Thyroid gland (tissue), 4 donors: Measurements from ENCODE around the gene PJVK. TPM values are rescaled to one million over a fixed set of nuclear protein-coding genes. Genes with fewer than 3 reads are reported as not detected.

Source experiments
- DNase-seq, 2 donors: peaks; one replicate each; pipeline ENCODE4 v3.0.0-alpha.2; 2019
- H3K27ac ChIP-seq, 3 donors: fragments of 200-600 bp; sonication (generic); 1 replicate in 2 of 3; 2 replicates in 1 of 3; pipeline ENCODE4 v1.5.1; 2016 to 2019; ENCODE audit warnings: mild to moderate bottlenecking in 1 of 3, moderate library complexity in 1 of 3
- H3K27me3 ChIP-seq: fragments of 200-600 bp; sonication (generic); one replicate; pipeline ENCODE4 v1.5.1; 2019
- H3K36me3 ChIP-seq, 2 donors: fragments of 200-600 bp; sonication (generic); one replicate each; pipeline ENCODE4 v1.5.1; 2016 to 2019
- H3K4me1 ChIP-seq, 2 donors: fragments of 200-600 bp; sonication (generic); one replicate each; pipeline ENCODE4 v1.5.1; 2017 to 2019
- H3K4me3 ChIP-seq, 3 donors: fragments of 200-600 bp; sonication (generic); replicated peaks in 1 of 3; 1 replicate in 2 of 3; 2 replicates in 1 of 3; pipeline ENCODE4 v1.5.1; 2016; ENCODE audit warnings: mild to moderate bottlenecking in 1 of 3
- H3K9me3 ChIP-seq: fragments of 200-600 bp; sonication (generic); one replicate; pipeline ENCODE4 v1.5.1; 2017
- CTCF ChIP-seq, 6 experiments: fragments of 200-600 bp in 3 of 6; fragments of 450-650 bp in 3 of 6; sonication (generic) in 3 of 6; IDR thresholded peaks; one replicate each; pipeline ENCODE4 v1.5.1; 2016 to 2019; ENCODE audit warnings: antibody characterized with exemption in 6 of 6, mild to moderate bottlenecking in 2 of 6, inconsistent platforms in 1 of 6, moderate library complexity in 1 of 6
- POLR2A ChIP-seq, 2 donors: fragments of 450-650 bp; IDR thresholded peaks; one replicate each; pipeline ENCODE4 v1.6.1; 2017; ENCODE audit warnings: antibody characterized with exemption in 2 of 2, mild to moderate bottlenecking in 2 of 2, moderate library complexity in 1 of 2
- WGBS, 2 donors: methylation state at CpG; one replicate each; pipeline ENCODE4 v1.1.5; 2017; 5-methylcytosine and 5-hydroxymethylcytosine counted together
- intact Hi-C: fragments of 100-400 bp; cut with DNase I; formaldehyde crosslinking; loops from one replicate; pipeline ENCODE4 v1.15.1; 2023
- total RNA-seq, 4 donors: library from RNA; depleted of rRNA; stranded (reverse); fragments of >200 nt; gene quantifications; one replicate each; pipeline ENCODE4 v1.2.3, GENCODE V29; 2016

The PJVK gene
- total RNA-seq, 4 donors from 2014 or later = 3.0 to 7.3 (median 4.9) TPM

- peaks cover 39 to 54% of the 10 kb centered on the region in 2 donors for H3K36me3 ChIP-seq
- TF ChIP-seq POLR2A (IDR thresholded peaks at IDR 0.05) = no peak
- TF ChIP-seq CTCF (IDR thresholded peaks at IDR 0.05) = no peak
- 89 to 90% methylated on average over 2 of the region's 2 CpGs for WGBS, 2 donors
Measured at GRCh38 chr2:178436662-178437061, 14.5 kb upstream of the PJVK start.

GRCh38 chr2:178441426-178441825 lies 9.8 kb upstream of the PJVK start:
- no peak overlapping the region for H3K27ac ChIP-seq
- TF ChIP-seq CTCF (IDR thresholded peaks at IDR 0.05) (no peak), POLR2A (IDR thresholded peaks at IDR 0.05) (no peak)
- no peak overlapping the region for H3K4me3 ChIP-seq
- H3K36me3 ChIP-seq = peaks cover 27 to 45% of the 10 kb centered on the region in 2 donors
- H3K27me3 ChIP-seq = no peaks in the 10 kb centered on the region
- DNase-seq = no peak
- intact Hi-C loops = no loop called here
- 94 to 95% methylated on average over 2 of the region's 2 CpGs for WGBS, 2 donors
- no peaks in the 10 kb centered on the region for H3K9me3 ChIP-seq
- H3K4me1 ChIP-seq = no peaks in the 10 kb centered on the region

More at GRCh38 chr2:178436662-178437061, 14.5 kb upstream of the PJVK start:
- Histone ChIP-seq H3K4me3 (no peak overlapping the region), H3K9me3 (no peaks in the 10 kb centered on the region), H3K27ac (no peak overlapping the region), H3K4me1 (no peaks in the 10 kb centered on the region), H3K27me3 (no peaks in the 10 kb centered on the region)
- intact Hi-C loops = no loop called here
- no peak for DNase-seq

- Histone ChIP-seq H3K27me3 (no peaks in the 10 kb centered on the region), H3K36me3 (peaks cover 10 to 11% of the 10 kb centered on the region in 2 donors), H3K4me3 (peak overlapping the region in 1 of 3 donors; percentile 75), H3K27ac (peak overlapping the region in 1 of 3 donors; percentile 32), H3K9me3 (no peaks in the 10 kb centered on the region), H3K4me1 (peaks cover 11 to 20% of the 10 kb centered on the region in 2 donors)
- no peak for DNase-seq
- WGBS, 2 donors = 83 to 86% methylated on average over 4 of the region's 4 CpGs
- intact Hi-C loops = no loop called here
- no peak for TF ChIP-seq POLR2A (IDR thresholded peaks at IDR 0.05)
- TF ChIP-seq CTCF (IDR thresholded peaks at IDR 0.05) = no peak
Measured at GRCh38 chr2:178448968-178449661, 2.1 kb upstream of the PJVK start.

GRCh38 chr2:178449700-178450523 lies 1.3 kb upstream of the PJVK start:
- TF ChIP-seq CTCF (IDR thresholded peaks at IDR 0.05) = no peak
- no peak for TF ChIP-seq POLR2A (IDR thresholded peaks at IDR 0.05)
- peak overlapping the region; percentile 96 to 99 (median 96) for H3K27ac ChIP-seq
- peak overlapping the region; percentile 75 to 81 (median 81) for H3K4me3 ChIP-seq
- 6% methylated on average over 18 of the region's 18 CpGs for WGBS, 2 donors
- peak; percentile 53 to 56 for DNase-seq
- no peaks in the 10 kb centered on the region for H3K27me3 ChIP-seq
- intact Hi-C loops = no loop called here
- peaks cover 5 to 9% of the 10 kb centered on the region in 2 donors for H3K36me3 ChIP-seq
- H3K4me1 ChIP-seq = peaks cover 11 to 20% of the 10 kb centered on the region in 2 donors
- H3K9me3 ChIP-seq = no peaks in the 10 kb centered on the region

- Histone ChIP-seq H3K27me3 (no peaks in the 10 kb centered on the region), H3K36me3 (peaks cover 0 to 4% of the 10 kb centered on the region in 2 donors), H3K9me3 (no peaks in the 10 kb centered on the region), H3K27ac (peak overlapping the region; percentile 96 to 99 (median 96)), H3K4me3 (peak overlapping the region; percentile 75 to 81 (median 81)), H3K4me1 (peaks cover 11 to 20% of the 10 kb centered on the region in 2 donors)
- peak in 1 of 2 donors; percentile 85 for DNase-seq
- intact Hi-C loops = no loop called here
- whole genome bisulfite sequencing, 2 donors = 0% methylated on average over 19 to 22 of the region's 25 CpGs
- no peak for TF ChIP-seq CTCF (IDR thresholded peaks at IDR 0.05)
- peak in 1 of 2 donors; percentile 27 for TF ChIP-seq POLR2A (IDR thresholded peaks at IDR 0.05)
Measured at GRCh38 chr2:178450524-178450773, 729 bp upstream of the PJVK start.
